ENCODE data around the gene RAI1.

- no peak for TF ChIP-seq POLR2A (IDR thresholded peaks at IDR 0.05)
- no peak for TF ChIP-seq CTCF (IDR thresholded peaks at IDR 0.05)
These were observed 101.4 kb downstream of the RAI1 start for GRCh38 chr17:17782523-17783115.
